GM19193 (cell line): ENCODE data around the gene MACIR.

Experiments
- POLR2A ChIP-seq: IDR thresholded peaks from 4 replicates; pipeline ENCODE4 v1.6.1; 2011; ENCODE audit not compliant: insufficient read depth, insufficient read length; ENCODE audit errors: extremely low read depth

Gene MACIR

GRCh38 chr5:103258368-103258956 lies at the start of gene MACIR:
TSS of gene MACIR (plus strand) at chr5:103258763. CDS start at chr5:103275920, 17,157 bp downstream.
- peak; percentile 78 for TF ChIP-seq POLR2A

GRCh38 chr5:103209065-103209464 lies 49.5 kb upstream of the MACIR start:
- TF ChIP-seq POLR2A, result no peak

GRCh38 chr5:103210952-103211351 lies 47.6 kb upstream of the MACIR start:
- TF ChIP-seq POLR2A, result no peak

- TF ChIP-seq POLR2A, result no peak
Measured at GRCh38 chr5:103211576-103212561, 46.7 kb upstream of the MACIR start.

- no peak for TF ChIP-seq POLR2A
Measured at GRCh38 chr5:103216137-103216536, 42.4 kb upstream of the MACIR start.

GRCh38 chr5:103216697-103217096 lies 41.9 kb upstream of the MACIR start:
- no peak for TF ChIP-seq POLR2A

- TF ChIP-seq POLR2A, result no peak
Measured at GRCh38 chr5:103217101-103217500, 41.5 kb upstream of the MACIR start.

GRCh38 chr5:103218164-103218563 lies 40.4 kb upstream of the MACIR start:
- no peak for TF ChIP-seq POLR2A

- TF ChIP-seq POLR2A, result no peak
Measured at GRCh38 chr5:103223031-103223955, 35.3 kb upstream of the MACIR start.

GRCh38 chr5:103224118-103224893 lies 34.3 kb upstream of the MACIR start:
- no peak for TF ChIP-seq POLR2A

GRCh38 chr5:103224894-103225246 lies 33.7 kb upstream of the MACIR start:
- no peak for TF ChIP-seq POLR2A

GRCh38 chr5:103228061-103228460 lies 30.5 kb upstream of the MACIR start:
- no peak for TF ChIP-seq POLR2A

GRCh38 chr5:103228588-103228987 lies 30.0 kb upstream of the MACIR start:
- TF ChIP-seq POLR2A, result no peak

- no peak for TF ChIP-seq POLR2A
Measured at GRCh38 chr5:103232393-103232999, 26.1 kb upstream of the MACIR start.
